Measurements from ENCODE around the gene MTPN. TPM values are rescaled to one million over a fixed set of nuclear protein-coding genes. Genes with fewer than 3 reads are reported as not detected.

The MTPN gene
- total RNA-seq, 4 donors from 2014 or later, result 76.6 to 80.2 (median 79.0) TPM

- TF ChIP-seq POLR2A (IDR thresholded peaks at IDR 0.05) (no peak), POLR2AphosphoS5 (IDR thresholded peaks at IDR 0.05) (no peak), CTCF (IDR thresholded peaks at IDR 0.05) (no peak), EP300 (IDR thresholded peaks at IDR 0.05) (no peak)
- Histone ChIP-seq H3K4me3 (no peak overlapping the region), H3K27ac (no peak overlapping the region), H3K27me3 (no peaks in the 10 kb centered on the region), H3K4me1 (peaks cover 0 to 37% (median 0%) of the 10 kb centered on the region in 3 donors), H3K9me3 (no peaks in the 10 kb centered on the region), H3K36me3 (peaks cover 0 to 4% of the 10 kb centered on the region in 2 donors)
- ATAC-seq, result no peak
- 67 to 88% methylated on average over 1 of the region's 1 CpG for WGBS, 2 donors (ENCODE audit: low coverage in 1 of 2)
Measured at GRCh38 chr7:135965602-135966001, 11.6 kb downstream of the MTPN start.

GRCh38 chr7:135964791-135965190 is 12.4 kb downstream of the MTPN start:
- H3K4me1 ChIP-seq, result peaks cover 0 to 37% (median 0%) of the 10 kb centered on the region in 3 donors
- no peaks in the 10 kb centered on the region for H3K27me3 ChIP-seq
- H3K9me3 ChIP-seq, result no peaks in the 10 kb centered on the region
- H3K36me3 ChIP-seq, result peaks cover 0 to 4% of the 10 kb centered on the region in 2 donors
- TF ChIP-seq POLR2AphosphoS5 (IDR thresholded peaks at IDR 0.05), result no peak
- no peak for TF ChIP-seq POLR2A (IDR thresholded peaks at IDR 0.05)
- no peak for TF ChIP-seq EP300 (IDR thresholded peaks at IDR 0.05)
- no peak for TF ChIP-seq CTCF (IDR thresholded peaks at IDR 0.05)
- no peak overlapping the region for H3K27ac ChIP-seq
- H3K4me3 ChIP-seq, result no peak overlapping the region
- WGBS, 2 donors (ENCODE audit: low coverage in 1 of 2), result 73 to 88% methylated on average over 1 of the region's 1 CpG
- ATAC-seq, result no peak

GRCh38 chr7:135964274-135964673 is 12.9 kb downstream of the MTPN start:
- Histone ChIP-seq H3K4me1 (peaks cover 0 to 37% (median 0%) of the 10 kb centered on the region in 3 donors), H3K4me3 (no peak overlapping the region), H3K27me3 (no peaks in the 10 kb centered on the region), H3K27ac (no peak overlapping the region), H3K36me3 (peaks cover 0 to 4% of the 10 kb centered on the region in 2 donors), H3K9me3 (no peaks in the 10 kb centered on the region)
- no peak for ATAC-seq
- WGBS, 2 donors (ENCODE audit: low coverage in 1 of 2), result 9 to 11% methylated on average over 2 of the region's 2 CpGs
- TF ChIP-seq EP300 (IDR thresholded peaks at IDR 0.05) (no peak), CTCF (IDR thresholded peaks at IDR 0.05) (no peak), POLR2AphosphoS5 (IDR thresholded peaks at IDR 0.05) (no peak), POLR2A (IDR thresholded peaks at IDR 0.05) (no peak)

GRCh38 chr7:135962802-135963201 is 14.4 kb downstream of the MTPN start:
- WGBS, 2 donors (ENCODE audit: low coverage in 1 of 2), result 96 to 100% methylated on average over 4 of the region's 4 CpGs
- peaks cover 0 to 2% of the 10 kb centered on the region in 2 donors for H3K36me3 ChIP-seq
- no peak overlapping the region for H3K27ac ChIP-seq

More at GRCh38 chr7:135962802-135963201, 14.4 kb downstream of the MTPN start:
- Histone ChIP-seq H3K4me1 (peaks cover 0 to 37% (median 0%) of the 10 kb centered on the region in 3 donors), H3K27me3 (no peaks in the 10 kb centered on the region), H3K9me3 (no peaks in the 10 kb centered on the region), H3K4me3 (no peak overlapping the region)
- TF ChIP-seq EP300 (IDR thresholded peaks at IDR 0.05), result no peak
- no peak for TF ChIP-seq CTCF (IDR thresholded peaks at IDR 0.05)
- no peak for TF ChIP-seq POLR2A (IDR thresholded peaks at IDR 0.05)
- no peak for TF ChIP-seq POLR2AphosphoS5 (IDR thresholded peaks at IDR 0.05)
- no peak for ATAC-seq

Data from gastroesophageal sphincter (tissue), 4 donors.